Measurements from ENCODE around the gene DDX24.

DDX24 gene, protein sequence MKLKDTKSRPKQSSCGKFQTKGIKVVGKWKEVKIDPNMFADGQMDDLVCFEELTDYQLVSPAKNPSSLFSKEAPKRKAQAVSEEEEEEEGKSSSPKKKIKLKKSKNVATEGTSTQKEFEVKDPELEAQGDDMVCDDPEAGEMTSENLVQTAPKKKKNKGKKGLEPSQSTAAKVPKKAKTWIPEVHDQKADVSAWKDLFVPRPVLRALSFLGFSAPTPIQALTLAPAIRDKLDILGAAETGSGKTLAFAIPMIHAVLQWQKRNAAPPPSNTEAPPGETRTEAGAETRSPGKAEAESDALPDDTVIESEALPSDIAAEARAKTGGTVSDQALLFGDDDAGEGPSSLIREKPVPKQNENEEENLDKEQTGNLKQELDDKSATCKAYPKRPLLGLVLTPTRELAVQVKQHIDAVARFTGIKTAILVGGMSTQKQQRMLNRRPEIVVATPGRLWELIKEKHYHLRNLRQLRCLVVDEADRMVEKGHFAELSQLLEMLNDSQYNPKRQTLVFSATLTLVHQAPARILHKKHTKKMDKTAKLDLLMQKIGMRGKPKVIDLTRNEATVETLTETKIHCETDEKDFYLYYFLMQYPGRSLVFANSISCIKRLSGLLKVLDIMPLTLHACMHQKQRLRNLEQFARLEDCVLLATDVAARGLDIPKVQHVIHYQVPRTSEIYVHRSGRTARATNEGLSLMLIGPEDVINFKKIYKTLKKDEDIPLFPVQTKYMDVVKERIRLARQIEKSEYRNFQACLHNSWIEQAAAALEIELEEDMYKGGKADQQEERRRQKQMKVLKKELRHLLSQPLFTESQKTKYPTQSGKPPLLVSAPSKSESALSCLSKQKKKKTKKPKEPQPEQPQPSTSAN

DNA sequence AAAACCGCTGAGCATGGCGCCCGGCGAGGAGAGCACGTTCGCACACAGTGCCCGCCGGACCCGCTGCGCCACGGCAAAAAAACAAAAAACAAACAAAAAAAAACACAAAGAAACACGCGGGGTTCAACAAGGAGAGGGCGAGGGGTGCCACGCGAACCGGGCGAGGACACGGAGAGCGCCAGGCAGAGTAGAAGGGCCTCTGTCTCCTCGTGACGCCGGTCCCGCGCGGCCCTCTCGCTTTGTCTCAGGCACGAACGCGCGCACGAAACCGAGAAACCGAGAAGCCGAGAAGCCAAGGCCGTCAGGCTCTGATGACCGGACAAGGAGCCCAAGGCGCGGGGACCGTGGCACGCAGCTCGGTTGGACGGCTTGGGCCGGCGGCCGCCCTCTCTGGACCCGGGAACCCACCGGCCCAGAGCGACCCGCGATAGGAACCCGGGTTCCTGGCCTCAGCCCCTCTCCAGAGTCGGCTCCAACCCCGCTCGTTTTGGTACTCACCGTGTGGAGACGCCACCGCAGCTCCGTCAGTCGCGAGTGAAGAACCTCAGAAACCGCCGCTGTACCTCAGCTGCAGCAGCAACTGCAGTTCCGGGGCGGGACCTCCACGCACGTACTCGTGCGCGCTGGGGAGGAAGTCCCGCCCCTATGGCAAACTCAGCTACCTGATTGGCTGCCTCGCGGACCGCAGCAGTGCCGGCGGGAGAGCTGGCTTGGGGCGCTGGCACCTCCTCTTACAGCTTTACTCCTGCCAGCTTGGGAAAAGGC, at the start of gene DDX24, which contains the start of gene IFI27L1:
Gene DDX24, minus strand, starts transcription at position 582 of the 765 bp plus-strand sequence. CDS start 1,460 bp downstream, outside the sequence.
Gene IFI27L1, plus strand, starts transcription at position 690 of the 765 bp plus-strand sequence. CDS start 15,628 bp downstream, outside the sequence.
- peak; percentile 95 for DNase-seq

DNA sequence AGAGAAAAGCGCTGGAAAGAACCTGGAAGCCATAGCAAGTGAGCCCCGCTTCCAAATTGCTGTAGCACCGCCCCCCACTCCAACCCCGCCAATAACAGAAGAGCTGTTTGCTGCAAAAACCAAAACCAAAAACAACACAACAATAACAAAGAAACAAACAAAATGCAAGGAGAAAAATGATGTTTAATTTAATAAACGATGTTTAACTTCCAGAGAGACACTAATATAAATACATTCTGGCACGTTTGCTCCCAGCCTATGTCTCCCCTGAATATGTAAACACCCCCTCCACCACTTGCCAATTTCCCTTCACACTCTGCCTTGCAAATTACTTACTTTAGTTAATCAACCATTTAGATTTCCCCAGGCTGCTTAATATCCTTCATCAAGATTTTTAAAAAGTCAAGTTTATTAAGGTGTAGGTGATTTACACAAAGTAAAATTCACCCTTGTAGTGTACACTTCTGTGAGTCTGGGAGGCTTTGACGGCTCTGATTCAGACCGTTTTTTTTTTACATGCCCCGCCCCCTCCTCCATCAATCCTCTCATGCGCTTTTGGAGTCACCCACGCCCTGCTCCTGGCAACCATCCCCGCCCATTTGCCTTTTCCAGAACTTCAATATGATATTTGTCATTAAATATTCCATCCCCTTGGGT, 48.9 kb upstream of the DDX24 start:
- peak; percentile 24 for DNase-seq

DNA sequence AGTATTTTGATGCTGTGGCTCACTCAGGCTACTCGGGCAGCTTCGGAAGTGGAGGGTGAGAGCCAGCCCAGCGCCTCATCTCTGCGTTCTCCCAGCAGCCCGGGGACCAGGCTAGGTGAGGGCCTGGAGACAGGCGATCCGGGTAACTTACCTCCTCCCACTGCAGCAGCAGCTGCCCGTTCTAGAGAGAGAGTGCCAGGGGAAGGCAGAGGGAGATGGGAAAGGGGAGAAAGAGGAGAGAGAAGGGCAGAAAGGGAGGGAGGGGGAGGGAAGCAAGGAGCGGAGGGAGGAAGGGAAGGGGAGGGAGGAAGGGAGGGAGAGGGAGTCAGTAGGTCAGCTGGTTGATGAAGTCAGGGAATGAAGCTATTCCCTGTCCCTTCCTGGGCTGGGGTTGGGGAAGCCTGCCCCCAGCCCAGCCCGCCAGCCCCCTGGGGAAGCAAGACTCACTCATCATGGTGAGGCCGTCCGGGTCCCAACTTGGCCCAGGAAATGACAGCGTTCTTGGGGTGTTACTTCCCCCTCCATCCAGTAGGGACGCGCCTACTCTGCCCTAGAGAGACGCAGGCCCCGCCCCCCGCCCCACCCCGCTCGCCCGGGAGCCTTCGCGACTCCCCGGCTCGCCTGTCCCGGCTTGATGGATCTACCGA, 48.2 kb upstream of the DDX24 start, which contains the start of gene IFI27L2:
Gene IFI27L2, minus strand, starts transcription at position 494 of the 647 bp plus-strand sequence. Its CDS starts 40 bp downstream, at position 454.
- DNase-seq: peak; percentile 69

DNA sequence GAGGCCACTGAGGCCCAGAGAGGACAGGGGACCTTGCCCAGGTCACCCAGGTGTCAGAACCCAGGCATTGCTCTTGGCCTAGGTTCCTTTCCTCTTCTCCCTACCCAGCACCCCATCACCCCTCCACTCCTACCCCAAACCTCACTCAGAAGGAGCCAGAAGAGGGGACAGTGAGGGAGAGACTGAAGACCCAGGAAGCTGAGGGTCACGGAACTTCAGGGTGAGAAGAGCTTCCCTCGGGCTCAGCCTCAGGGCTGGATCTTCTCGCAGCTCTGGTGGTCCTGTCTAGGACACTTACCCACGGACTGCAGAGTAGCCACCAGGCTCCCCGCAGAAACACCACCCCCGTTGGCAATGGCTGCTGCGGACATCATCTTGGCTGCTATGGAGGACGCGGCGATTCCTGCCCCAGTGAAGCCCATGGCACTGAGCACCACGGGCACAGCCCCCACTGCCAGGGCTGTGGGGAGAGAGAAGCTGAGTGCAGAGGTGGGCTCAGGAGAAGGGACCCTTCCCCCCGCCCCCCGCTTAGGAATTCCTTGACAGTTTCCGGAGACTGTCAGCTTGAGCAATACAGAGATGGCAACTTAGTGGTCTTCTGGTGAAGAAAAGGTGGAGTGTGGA, 47.3 kb upstream of the DDX24 start:
- DNase-seq: no peak

DNA sequence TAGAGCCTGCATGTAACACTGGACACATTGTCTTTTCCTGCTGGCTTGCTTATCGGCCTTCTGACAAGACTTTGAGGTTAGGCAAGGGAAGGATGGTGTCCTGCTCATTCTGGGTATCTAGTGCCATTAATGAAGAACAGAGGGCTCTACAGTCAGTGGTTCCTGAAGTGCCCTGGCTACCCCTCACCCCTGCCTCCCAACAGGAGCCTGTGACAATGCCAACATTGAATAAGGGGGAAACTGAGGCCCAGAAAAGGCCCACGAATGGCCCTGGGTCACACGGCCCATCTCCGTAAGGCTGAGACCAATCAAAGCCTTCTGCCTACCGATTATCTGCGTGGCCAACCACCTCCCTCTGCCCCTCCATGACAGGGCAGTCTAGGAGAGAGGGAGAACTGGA, 46.3 kb upstream of the DDX24 start:
- no peak for DNase-seq

DNA sequence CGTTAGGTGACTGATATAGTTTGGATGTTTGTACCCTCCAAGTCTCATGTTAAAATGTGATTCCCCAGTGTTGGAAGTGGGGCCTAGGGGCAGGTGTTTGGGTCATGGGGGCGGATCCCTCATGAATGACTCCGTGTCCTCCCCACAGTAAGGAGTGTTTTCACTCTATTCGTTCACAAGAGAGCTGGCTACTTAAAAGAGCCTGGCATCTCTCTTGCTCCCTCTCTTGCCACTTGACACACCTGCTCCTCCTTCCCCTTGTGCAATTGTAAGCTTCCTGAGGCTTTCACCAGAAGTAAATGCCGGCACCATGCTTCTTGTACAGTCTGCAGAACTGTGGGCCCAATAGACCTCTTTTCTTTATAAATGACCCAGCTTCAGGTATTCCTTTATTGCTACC, 45.8 kb upstream of the DDX24 start:
- no peak for DNase-seq

DNA sequence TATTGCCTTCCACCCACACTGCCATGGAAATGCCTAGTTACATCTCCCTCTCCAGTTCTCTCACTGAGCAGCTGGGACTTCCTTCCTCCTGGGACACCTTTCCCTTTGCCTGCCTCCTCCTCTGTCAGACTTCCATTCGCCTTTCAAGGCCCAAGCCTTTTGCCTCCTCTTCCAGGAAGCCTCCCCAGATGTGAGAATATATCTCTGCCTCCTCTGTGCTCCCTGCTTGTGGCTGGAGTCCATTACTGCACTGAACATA, 45.3 kb upstream of the DDX24 start:
- no peak for DNase-seq

DNA sequence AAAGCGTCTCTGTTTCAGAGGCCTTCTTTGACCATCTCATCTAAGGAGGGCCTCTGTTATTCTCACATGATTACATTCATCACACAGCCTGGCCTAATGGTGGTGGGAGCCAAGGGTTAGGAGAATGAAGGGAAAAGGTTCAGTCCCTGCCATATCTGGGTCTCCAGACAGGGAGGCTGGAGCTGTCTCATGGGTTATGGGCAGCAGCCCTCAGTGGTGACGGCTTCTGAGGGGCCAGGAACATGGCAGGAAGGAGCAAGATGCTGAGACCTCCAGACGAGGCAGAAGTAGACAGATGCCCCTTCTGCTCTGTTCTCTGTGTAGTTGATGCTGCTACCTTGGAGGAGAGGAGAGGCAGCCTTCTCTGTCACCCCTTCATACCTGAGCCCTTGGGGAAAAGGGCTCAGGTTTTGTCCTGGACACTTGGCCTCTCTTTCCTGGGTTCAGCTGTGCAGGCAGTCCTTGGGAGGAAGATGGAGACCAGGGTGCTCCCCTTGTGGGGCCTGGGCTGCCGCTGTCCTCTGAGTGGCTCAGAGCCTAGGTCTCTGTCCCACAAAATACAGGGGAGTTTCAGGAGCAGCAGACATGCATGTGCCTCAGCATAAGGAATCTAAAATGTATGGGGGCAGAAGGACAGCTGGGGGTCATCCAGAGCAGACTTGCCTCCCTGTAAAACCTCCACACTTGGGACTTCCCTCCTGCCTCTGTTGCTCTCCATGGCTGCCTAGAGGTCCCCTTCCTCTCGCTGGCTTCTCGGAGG, 44.8 kb upstream of the DDX24 start:
- no peak for DNase-seq

DNA sequence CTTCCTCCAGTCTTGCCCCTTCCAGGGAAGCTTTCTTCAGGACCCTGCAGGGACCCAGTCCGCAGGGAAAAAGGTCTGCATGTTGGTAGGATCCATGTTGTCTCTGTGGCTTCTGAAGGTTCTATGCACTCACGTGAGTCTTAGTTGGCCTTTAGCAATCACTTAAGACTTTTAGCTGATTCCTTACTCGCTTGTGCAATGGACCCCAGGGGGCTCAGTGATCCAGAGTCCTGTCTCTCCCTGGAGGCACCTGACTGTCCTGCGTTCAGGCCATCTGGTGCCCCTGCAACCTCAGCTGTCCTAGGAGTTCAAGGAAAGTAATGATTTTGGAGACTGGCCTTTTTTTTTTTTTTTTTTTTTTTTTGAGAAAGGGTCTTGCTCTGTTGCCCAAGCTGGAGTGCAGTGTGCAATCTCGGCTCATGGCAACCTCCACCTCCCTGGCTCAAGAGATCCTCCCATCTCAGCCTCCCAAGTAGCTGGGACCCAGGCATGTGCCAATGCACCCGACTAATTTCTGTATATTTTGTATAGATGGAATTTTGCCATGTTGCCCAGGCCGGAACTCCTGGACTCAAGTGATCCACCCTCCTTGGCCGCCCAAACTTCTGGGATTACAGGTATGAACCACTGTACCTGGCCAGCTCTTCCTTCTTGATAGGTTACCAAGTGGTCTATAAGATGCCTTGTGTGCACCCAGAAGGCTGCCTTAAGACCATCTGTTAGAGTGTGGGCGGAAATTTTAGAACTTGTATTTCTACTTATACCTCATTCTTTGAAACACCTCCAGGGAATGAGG, 43.8 kb upstream of the DDX24 start:
- DNase-seq: no peak

DNA sequence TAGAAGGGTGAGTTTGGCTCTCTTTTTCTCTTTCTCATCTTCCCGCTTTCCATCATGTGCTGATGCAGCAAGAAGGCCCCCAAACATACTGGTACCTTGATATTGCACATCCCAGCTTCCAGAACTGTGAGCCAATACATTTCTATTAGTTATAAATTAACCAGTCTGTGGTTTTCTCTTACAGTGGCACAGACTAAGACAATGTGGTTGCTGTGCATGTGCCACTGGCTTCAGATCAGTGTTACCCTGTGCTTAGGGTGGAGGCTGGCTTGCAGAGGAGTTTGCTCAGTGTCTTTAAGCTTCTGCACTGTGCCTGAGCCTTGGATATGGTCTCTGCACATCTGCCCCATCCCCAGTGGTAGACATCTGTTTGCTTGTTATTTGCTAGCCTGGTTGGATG, 42.9 kb upstream of the DDX24 start:
- no peak for DNase-seq

DNA sequence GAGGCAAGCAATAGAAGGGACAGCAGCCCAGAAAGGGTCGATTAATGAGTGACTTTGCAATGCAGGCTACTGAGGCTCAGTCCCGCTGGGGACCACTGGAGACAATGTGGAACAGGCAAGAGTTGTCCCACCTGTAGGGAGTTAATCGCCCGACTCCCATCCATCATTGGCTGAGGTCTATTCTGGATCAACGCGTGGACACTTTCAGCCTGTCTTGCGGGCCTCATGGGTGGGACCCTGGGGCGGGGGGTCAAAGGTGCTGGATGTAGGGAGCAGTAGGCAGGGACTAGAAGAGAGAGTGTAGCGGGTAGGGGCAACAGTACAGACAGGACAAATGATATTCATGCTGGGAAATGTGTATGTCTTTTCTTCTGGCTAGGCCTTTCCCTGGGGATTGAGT, 42.3 kb upstream of the DDX24 start:
- no peak for DNase-seq

DNA sequence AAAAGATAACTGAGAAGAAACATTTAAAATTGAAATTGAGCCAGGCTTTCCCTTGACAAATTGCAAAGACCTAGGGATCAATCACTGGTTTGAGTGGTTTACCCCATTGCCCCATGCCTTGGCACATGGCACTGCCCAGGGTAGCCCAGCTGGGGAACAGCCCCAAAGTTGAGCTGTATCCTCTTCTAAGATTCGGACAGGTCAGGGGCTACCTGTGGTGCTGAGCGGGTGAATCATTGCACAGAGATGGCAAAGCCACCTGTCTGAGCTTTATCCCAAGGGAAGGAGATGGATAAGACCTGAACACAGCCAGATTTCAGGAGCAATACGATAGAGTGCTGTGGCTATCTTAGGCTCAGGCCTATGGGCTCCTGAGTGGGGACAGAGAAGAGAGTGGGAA, 41.4 kb upstream of the DDX24 start:
- no peak for DNase-seq

DNA sequence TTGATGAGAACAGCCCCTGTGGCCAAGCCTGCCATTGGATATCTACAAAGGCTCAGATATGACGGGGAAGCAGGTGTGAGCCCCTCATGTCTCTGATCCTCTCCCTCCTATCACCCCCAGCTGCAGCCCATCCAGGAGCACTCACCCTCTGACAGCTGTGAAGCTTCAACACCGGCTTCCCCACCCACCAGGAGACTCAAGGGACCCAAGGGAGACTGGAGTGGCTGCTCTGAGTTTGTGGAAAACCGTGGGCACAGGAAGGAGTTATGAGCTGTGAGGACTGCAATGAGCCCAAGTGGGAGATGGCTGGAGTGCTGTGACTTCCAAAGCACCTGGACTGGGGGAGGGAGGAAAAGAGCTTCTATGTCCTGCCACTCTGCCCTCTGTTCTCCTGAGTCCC, 40.5 kb upstream of the DDX24 start:
- no peak for DNase-seq

DNA sequence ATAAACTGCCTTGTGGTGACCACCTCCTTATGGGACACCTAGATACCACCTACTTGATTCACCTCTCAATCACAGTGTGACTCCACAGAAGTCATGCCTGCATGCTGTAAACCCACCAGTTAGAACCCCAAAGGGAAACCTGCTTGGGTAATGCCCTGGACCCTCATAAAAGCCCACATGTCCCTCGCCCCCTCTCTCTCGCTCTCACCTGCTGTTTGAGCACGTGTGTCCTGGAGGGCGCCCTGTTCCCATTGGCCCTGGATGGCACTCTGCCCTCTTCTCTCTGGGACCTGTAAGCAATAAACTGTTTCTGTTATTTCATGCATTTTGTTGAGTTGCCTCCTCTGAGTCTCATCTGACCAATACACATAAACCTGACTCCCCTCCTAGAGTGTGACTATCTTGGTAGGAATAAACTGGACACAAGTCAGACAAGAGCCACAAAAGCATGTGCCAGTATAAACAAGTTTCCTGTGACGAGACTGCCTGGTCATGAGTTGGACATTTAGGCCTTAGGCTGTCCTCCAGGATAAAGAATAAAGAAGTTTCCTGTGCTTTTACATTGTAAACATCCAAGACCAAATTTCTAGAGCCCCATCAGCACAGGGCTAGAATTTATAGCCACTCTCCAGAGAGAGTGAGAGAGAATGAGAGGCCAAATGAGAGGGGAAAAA, 39.8 kb upstream of the DDX24 start:
- no peak for DNase-seq

DNA sequence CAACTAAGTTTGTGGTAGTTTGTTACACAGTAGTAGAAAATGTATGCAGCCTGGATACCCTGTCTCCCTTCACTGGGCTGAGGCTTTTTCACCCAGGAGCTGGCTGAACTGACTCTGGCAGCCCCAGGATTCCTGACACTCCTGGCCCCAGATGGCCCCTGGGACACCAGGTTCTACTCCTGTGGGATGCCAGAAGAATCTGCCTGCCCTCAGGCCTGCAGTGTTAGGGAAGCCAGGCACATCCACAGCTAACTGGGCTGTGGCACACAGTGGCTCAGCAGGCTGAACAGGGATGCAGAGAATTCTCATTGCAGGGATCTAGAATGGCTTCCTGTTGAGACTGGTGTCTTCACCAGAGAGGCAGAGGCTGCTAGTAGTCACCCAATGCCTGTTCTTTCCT, 38.1 kb upstream of the DDX24 start:
- no peak for DNase-seq

DNA sequence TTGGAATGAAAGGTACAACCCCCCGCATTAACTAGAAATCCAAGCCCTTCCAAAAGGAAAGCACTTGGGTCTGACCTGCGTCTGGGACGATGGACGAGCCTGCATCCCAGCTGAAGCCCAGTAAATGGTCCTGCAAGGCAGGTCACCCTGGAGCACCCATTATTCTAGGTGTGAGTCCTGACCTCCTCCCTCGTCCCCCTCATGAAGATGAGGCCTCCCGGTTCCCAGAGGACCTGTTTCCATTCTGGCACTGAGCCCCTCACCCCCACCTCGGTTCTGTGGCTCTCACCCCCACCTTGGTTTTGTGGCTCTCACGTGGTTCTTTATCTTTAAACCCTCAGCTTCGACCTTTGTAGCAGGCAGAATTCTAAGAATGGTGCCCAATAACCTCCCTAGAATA, 36.9 kb upstream of the DDX24 start:
- DNase-seq: no peak

DNA sequence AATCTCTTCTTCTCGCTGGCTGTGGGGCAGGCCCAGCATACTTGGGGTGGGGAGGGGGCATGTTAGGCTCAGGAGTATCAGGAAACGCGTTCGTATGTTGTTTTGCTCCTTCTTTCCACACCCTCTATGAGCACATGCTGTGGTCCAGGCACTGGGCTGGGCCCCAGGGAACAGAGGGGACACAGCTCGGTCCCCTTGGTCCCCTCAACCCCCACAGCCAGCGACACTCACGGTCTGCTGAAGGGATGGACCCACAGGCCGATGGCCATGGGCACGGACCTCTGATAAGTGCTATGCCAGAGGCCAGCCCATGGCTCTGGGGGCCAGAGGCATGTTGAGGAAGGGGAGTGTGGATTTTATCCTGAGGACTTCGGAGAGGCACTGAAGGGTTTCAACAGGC, 35.7 kb upstream of the DDX24 start:
- DNase-seq: no peak

DNA sequence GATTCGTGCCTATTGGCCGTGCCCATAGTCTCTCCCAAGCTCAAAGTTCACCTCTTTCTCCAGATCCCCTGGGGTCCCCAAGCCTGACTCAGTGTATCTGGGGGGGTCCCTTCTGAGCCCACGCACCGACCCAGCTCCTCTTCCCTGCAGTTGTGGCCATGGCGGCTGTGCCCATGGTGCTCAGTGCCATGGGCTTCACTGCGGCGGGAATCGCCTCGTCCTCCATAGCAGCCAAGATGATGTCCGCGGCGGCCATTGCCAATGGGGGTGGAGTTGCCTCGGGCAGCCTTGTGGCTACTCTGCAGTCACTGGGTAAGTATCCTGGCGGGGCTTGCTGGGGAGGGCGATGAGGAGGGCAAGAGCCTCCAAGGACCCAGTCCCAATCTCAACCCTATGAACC, 34.6 kb upstream of the DDX24 start:
- DNase-seq: no peak

DNA sequence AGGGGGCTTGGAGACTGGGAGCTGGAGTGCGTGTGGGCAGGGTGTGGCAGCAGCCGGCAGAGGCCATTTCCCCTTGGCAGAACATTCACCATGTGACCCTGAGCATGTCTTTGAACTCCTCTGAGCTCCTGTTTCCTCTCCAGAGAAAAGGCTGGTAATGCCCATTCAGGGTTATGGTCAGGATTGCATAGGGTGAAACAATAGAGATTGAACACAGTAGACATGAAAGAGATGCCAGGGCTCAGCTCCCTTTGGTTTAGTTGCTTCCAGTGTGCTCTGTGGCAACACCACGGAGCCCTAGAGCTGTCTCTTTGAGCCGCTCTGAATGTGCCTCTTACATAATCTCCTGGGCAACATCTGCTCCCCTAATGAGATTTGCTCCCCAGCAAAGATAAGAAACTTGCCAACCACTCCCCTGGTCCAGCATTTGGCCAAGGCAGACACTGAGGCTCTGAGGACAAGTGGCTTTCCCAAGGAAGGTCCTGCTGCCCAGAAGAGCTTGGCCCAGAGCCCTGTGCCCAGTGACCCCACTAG, 34.1 kb upstream of the DDX24 start:
- no peak for DNase-seq
